Measurements from ENCODE around the gene DDX1. TPM values are rescaled to one million over a fixed set of nuclear protein-coding genes. Genes with fewer than 3 reads are reported as not detected.
A peak's percentile ranks its signal among the peaks of the same experiment; 100 is the strongest.

The DDX1 gene
- total and polyA plus RNA-seq, 9 of the 15 experiments (the other 6 are each of a cell fraction or from before 2014, with no cell fraction given), result 116 to 277 (median 232) TPM

DNA sequence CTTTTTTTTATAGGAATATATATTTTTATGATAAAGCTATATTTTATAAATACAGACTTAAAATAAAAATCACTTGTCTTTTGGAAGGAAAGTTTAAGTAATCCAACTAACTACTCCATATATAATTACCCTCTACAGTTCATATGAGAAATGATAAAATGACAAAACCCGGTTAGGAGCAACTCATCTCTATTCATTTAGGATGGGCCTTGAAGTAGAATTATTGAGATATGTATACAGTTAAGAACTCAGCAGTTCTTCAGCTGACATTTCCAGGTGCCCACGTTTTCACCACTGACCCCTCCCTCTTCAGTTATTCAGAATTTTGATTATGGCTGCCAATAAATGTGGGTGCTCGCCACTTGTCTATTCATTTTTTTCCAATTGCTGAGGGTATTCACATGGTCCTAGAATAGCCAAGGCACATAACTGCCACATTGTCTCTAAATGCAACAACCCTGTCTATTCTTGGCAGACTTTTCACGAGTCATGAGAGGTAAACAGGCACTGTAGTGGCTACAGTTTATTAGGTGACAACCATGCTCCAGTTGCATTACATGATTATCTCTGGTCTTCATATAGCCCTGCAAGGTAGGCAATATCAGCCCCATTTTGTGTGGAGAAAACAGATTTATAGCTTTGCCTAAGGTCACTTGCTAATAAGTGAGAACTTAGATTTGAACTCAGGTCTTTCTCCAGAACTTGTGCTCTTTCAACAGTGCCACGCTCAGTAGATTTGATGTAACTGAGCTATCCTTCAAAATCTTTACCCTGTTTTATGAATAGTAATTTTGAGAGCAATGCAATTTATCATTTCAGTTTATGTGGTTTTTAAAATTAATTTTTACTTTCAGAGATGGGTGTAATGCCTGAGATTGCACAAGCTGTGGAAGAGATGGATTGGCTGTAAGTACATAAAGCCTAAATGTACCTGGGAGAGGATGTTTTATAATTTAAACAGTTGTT, 2.9 kb downstream of the DDX1 start:
- in situ Hi-C loops (cut with MboI), result loop anchor here (25.0 kb wide), 1 partner anchor 682 kb away; no protein-coding TSS in a partner anchor
- ATAC-seq (no peak), DNase-seq (ENCODE audit: extremely low read depth in 1 of 4, low spot score in 3 of 4) (no peak), FAIRE-seq (no peak)
- H3K27me3 ChIP-seq (ENCODE audit: control insufficient read depth in 2 of 2, insufficient read depth in 2 of 2, low read length in 2 of 2), result no peaks in the 10 kb centered on the region
- WGBS (ENCODE audit: insufficient coverage, low coverage, missing lambda C conversion rate), result 39% methylated on average over 5 of the region's 5 CpGs
- TF ChIP-seq TEAD4 (IDR thresholded peaks at IDR 0.05; ENCODE audit: low read length) (no peak), TEAD4 (CRISPR knock-in tag; IDR thresholded peaks at IDR 0.05; ENCODE audit: borderline replicate concordance) (no peak), CBFA2T3 (IDR thresholded peaks at IDR 0.05) (peak; percentile 61), NCOR1 (IDR thresholded peaks at IDR 0.05) (0 out of 2 replicates have a peak, but pooled peaks have one; percentile 10), KAT7 (CRISPR knock-in tag; IDR thresholded peaks at IDR 0.05; ENCODE audit: borderline replicate concordance) (no peak), KDM1A (IDR thresholded peaks at IDR 0.05) (0 out of 4 replicates have a peak, but pooled peaks of 1 of the 2 experiments have one; percentile 52), NFIC (IDR thresholded peaks at IDR 0.05) (no peak), TAL1 (IDR thresholded peaks at IDR 0.05) (peak; percentile 8; the same call in 1 of the 2 replicates), ZFX (CRISPR knock-in tag; IDR thresholded peaks at IDR 0.05) (no peak), HBP1 (CRISPR knock-in tag; IDR thresholded peaks at IDR 0.05) (no peak), ELF4 (CRISPR knock-in tag; IDR thresholded peaks at IDR 0.05) (no peak), CBFA2T2 (conservative IDR thresholded peaks at IDR 0.05) (0 out of 2 replicates have a peak, but pooled peaks have one; percentile 8), MEF2D (tag; conservative IDR thresholded peaks at IDR 0.05; ENCODE audit: low read depth) (0 out of 2 replicates have a peak, but pooled peaks have one; percentile 26), COPS2 (conservative IDR thresholded peaks at IDR 0.05) (no peak), HMGN3 (IDR thresholded peaks at IDR 0.05; ENCODE audit: borderline replicate concordance, extremely low read depth, insufficient read length, low read depth, low read length) (no peak), HMBOX1 (IDR thresholded peaks at IDR 0.05) (no peak), TCF3 (CRISPR knock-in tag; IDR thresholded peaks at IDR 0.05) (peak; percentile 24; the same call in 1 of the 2 replicates), ZNF277 (CRISPR knock-in tag; IDR thresholded peaks at IDR 0.05; ENCODE audit: borderline replicate concordance) (no peak)
- ChIA-PET CTCF (ENCODE audit: low intra/inter-chr PET ratio) (no interaction called here), POLR2A (interaction anchor here (0.5 to 1.1 kb wide), 3 partner anchors 33 to 402 kb away, joined by 3 to 4 read pairs (median 3); partner anchors contain the start of gene NBAS)
- peaks cover 68% of the 10 kb centered on the region for H3K79me2 ChIP-seq (ENCODE audit: control insufficient read depth, insufficient read depth, low read length)
- H2AFZ ChIP-seq (ENCODE audit: low read depth, low read length), result no peak overlapping the region
- no peak overlapping the region for H3K9ac ChIP-seq (ENCODE audit: insufficient read depth in 1 of 2, low read depth in 2 of 2, low read length in 2 of 2)
- H3K4me1 ChIP-seq (replicated peaks in 1 of 2; ENCODE audit: control insufficient read depth in 2 of 2, insufficient read depth in 2 of 2, low read length in 2 of 2), result peaks cover 7 to 16% of the 10 kb centered on the region in 2 experiments; a peak in 4 of 5 replicates
- no peak overlapping the region for H3K27ac ChIP-seq (ENCODE audit: extremely low read depth, low read depth, low read length)
- no peak overlapping the region for H3K4me3 ChIP-seq
- H3K9me1 ChIP-seq (ENCODE audit: control insufficient read depth, insufficient read depth, low read length), result no peaks in the 10 kb centered on the region
- intact Hi-C loops (cut with micrococcal nuclease), result no loop called here
- peaks cover 52% of the 10 kb centered on the region for H3K36me3 ChIP-seq (ENCODE audit: control insufficient read depth, insufficient read depth, low read length)
- no TSS peak for BruUV-seq (replicated peaks)
- H3K9me3 ChIP-seq (replicated peaks; ENCODE audit: control insufficient read depth, insufficient read depth, low read depth, low read length), result no peaks in the 10 kb centered on the region
- no peaks in the 10 kb centered on the region for H4K20me1 ChIP-seq (replicated peaks; ENCODE audit: control insufficient read depth, insufficient read depth, low read length)
- H3K4me2 ChIP-seq (ENCODE audit: insufficient read depth, low read length), result 0 out of 2 replicates have a peak overlapping the region, but pooled peaks have one; percentile 0

Measured in K562 (cell line).